ENCODE measurements around the gene KRTAP5-2. TPM values are rescaled to one million over a fixed set of nuclear protein-coding genes. Genes with fewer than 3 reads are reported as not detected.

The KRTAP5-2 gene
- total and polyA plus RNA-seq, 2 of the 8 experiments (the other 6 are each of a cell fraction or from before 2014, with no cell fraction given) = not detected

DNA sequence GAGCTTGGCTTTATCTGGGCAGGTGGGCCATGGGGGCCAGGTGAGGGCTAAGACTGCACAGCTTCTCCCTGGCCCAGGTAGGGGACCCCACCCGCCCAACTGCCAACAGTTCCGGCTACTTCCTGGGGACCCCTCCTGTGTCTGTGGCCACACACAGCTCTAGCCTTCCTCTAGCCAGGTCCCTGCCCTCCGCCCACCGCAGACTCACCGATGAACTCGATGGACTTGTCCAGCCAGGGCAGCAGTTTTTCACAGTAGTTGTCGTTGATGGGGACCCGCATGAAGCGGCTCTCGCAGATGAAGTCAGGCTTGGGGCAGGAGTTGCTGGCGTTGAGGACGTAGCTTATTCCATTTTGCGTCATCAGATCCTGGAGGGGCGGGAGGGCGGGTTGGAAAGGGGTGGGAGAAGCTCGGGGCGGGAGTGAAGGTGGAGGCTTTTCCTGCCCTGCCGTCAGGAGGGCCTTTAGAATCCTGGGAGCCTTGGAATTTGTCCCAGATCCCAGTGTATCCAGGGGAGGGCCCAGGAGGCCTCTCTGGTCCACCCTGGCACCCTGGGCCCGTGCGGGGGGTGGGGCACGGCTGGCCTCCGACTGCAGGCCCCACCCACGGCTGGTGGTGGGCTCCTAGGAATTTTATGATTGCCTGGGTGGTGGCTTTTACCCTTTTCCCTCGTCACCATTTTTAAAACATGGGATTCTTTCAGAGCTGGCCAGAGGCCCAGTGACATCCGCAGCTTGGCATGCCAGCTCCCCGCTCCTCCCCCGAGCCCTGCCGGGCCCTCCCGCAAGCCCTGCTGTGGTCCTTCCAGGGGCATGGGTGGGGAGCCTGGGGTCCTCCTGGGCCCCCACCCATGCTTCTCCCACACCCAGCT lies 40.0 kb downstream of the KRTAP5-2 start:
- no peaks in the 10 kb centered on the region for H3K79me1 ChIP-seq (ENCODE audit: low read depth, low read length)
- H2BK12ac ChIP-seq (ENCODE audit: low read depth, low read length) = peak overlapping the region; percentile 98; the same call in 1 of the 2 replicates
- H4K5ac ChIP-seq (ENCODE audit: insufficient read length, low read depth, low read length) = no peak overlapping the region
- H3K18ac ChIP-seq (ENCODE audit: extremely low read depth, low read length) = peak overlapping the region; percentile 88
- DNase-seq (ENCODE audit: low read depth in 1 of 2, low spot score in 2 of 2) (no peak), FAIRE-seq (no peak)
- peak overlapping the region; percentile 42 to 69; a peak in 2 of 4 replicates for H3K4me2 ChIP-seq (ENCODE audit: insufficient read depth in 1 of 2, low read depth in 2 of 2, low read length in 2 of 2)
- H2BK15ac ChIP-seq (ENCODE audit: low read length) = peak overlapping the region; percentile 92
- peaks cover 8 to 47% (median 39%) of the 10 kb centered on the region in 4 experiments for H3K4me1 ChIP-seq (replicated peaks in 1 of 4; ENCODE audit: control insufficient read depth in 3 of 4, insufficient read depth in 4 of 4, low read length in 3 of 4)
- H4K91ac ChIP-seq (replicated peaks; ENCODE audit: insufficient read length, low read length) = peak overlapping the region; percentile 88
- H3K56ac ChIP-seq (replicated peaks; ENCODE audit: insufficient read length, low read depth, low read length) = no peak overlapping the region
- H4K20me1 ChIP-seq (replicated peaks in 1 of 2; ENCODE audit: control insufficient read depth in 1 of 2, insufficient read depth in 2 of 2, low read length in 2 of 2) = peaks cover 2 to 17% of the 10 kb centered on the region in 2 experiments
- H2BK20ac ChIP-seq (ENCODE audit: low read length) = peak overlapping the region; percentile 97; the same call in 1 of the 2 replicates
- H3K27me3 ChIP-seq (replicated peaks in 1 of 4; ENCODE audit: control insufficient read depth in 3 of 4, extremely low read depth in 1 of 4, insufficient read depth in 3 of 4, low read length in 3 of 4) = peaks cover 18 to 49% (median 43%) of the 10 kb centered on the region in 4 experiments
- 70% methylated on average over 29 of the region's 29 CpGs; no CpG with 5 or more reads in 1 of the 2 experiments for WGBS, 2 experiments (ENCODE audit: extremely low coverage in 1 of 2, insufficient coverage in 1 of 2, insufficient read length in 1 of 2, insufficient replicate concordance in 2 of 2, low coverage in 1 of 2, low lambda C conversion rate in 2 of 2, missing lambda C conversion rate in 1 of 2)
- no peaks in the 10 kb centered on the region; a peak in 1 of 8 replicates for H3K36me3 ChIP-seq (ENCODE audit: control insufficient read depth in 2 of 4, insufficient read depth in 4 of 4, low read length in 3 of 4)
- peak overlapping the region; percentile 65; the same call in 1 of the 2 replicates for H2AK5ac ChIP-seq (ENCODE audit: low read depth, low read length)
- no peaks in the 10 kb centered on the region; the same call in 1 of the 2 replicates for H3K23me2 ChIP-seq (ENCODE audit: low read depth, low read length)
- POLR2A ChIA-PET (ENCODE audit: partially characterized antibody) = interaction anchor here (0.8 to 7.0 kb wide), 5 partner anchors 10 to 717 kb away, joined by 3 to 60 read pairs (median 6); partner anchors contain the start of gene KRTAP5-1
- no peak overlapping the region for H4K8ac ChIP-seq (ENCODE audit: extremely low read depth, insufficient read depth, low read length)
- no peak overlapping the region for H2BK120ac ChIP-seq (replicated peaks; ENCODE audit: low read depth, low read length)
- no peaks in the 10 kb centered on the region for H3K79me2 ChIP-seq (ENCODE audit: control insufficient read depth in 1 of 2, insufficient read depth in 2 of 2, low read length in 2 of 2)
- H3K4ac ChIP-seq (replicated peaks; ENCODE audit: insufficient read length, low read depth, low read length) = no peak overlapping the region
- H2AFZ ChIP-seq (ENCODE audit: low read length) = no peak overlapping the region
- H3K4me3 ChIP-seq (ENCODE audit: extremely low read depth in 1 of 4, insufficient read depth in 2 of 4, low read depth in 3 of 4, low read length in 4 of 4) = 0 out of 8 replicates have a peak overlapping the region, but pooled peaks of 1 of the 4 experiments have one; percentile 4
- H3K27ac ChIP-seq (ENCODE audit: low read depth, low read length) = no peak overlapping the region
- CTCF ChIA-PET (ENCODE audit: partially characterized antibody) = interaction anchor here (0.6 to 9.6 kb wide), 8 partner anchors 9 to 59 kb away, joined by 3 to 140 read pairs (median 4); partner anchors contain the start of gene DUSP8
- H3K14ac ChIP-seq (ENCODE audit: insufficient read length) = no peak overlapping the region
- no peak overlapping the region for H3K23ac ChIP-seq (ENCODE audit: insufficient read length)
- H2BK5ac ChIP-seq (ENCODE audit: low read depth, low read length) = peak overlapping the region; percentile 79; the same call in 1 of the 2 replicates
- no peaks in the 10 kb centered on the region for H3K9me3 ChIP-seq (ENCODE audit: insufficient read depth in 2 of 2, low read depth in 1 of 2, low read length in 1 of 2)
- no peak overlapping the region; a peak in 2 of 7 replicates for H3K9ac ChIP-seq (replicated peaks in 1 of 4; ENCODE audit: extremely low read depth in 1 of 4, low read depth in 3 of 4, low read length in 3 of 4)

Data from H1 (cell line).